Caco-2 (cell line): ENCODE data around the gene SSTR3. TPM values are rescaled to one million over a fixed set of nuclear protein-coding genes. Genes with fewer than 3 reads are reported as not detected.
A peak's percentile ranks its signal among the peaks of the same experiment; 100 is the strongest.

Source experiments
- BruUV-seq: library from RNA; stranded (reverse); fragments of 400-500 nt; replicated peaks from 2 replicates; lab custom pipeline; 2021; lab: Mats Ljungman, UMichigan
- CTCF ChIA-PET: fragments of 300-600 bp; sonication (Branson Sonifier 250); formaldehyde crosslinking; loops from one replicate; lab custom pipeline; 2022; ENCODE audit warnings: antibody characterized with exemption; lab: Charles Lee
- POLR2A ChIA-PET: fragments of 300-600 bp; sonication (Branson Sonifier 250); formaldehyde crosslinking; loops from one replicate; lab custom pipeline; 2022; ENCODE audit warnings: antibody characterized with exemption; lab: Charles Lee
- DNase-seq, 2 experiments: peaks; one replicate each; pipeline versions ENCODE4 v3.0.0 to v3.0.0-alpha.2; 2020 to 2022
- H3K27me3 ChIP-seq: replicated peaks from 2 replicates; pipeline ENCODE4 v1.6.0; 2011; ENCODE audit warnings: low read length; ENCODE audit not compliant: control insufficient read depth, insufficient read depth
- H3K36me3 ChIP-seq: 2 replicates; pipeline ENCODE4 v1.5.1; 2011; ENCODE audit warnings: low read length; ENCODE audit not compliant: control insufficient read depth, insufficient read depth
- H3K4me1 ChIP-seq: fragments of 250-450 bp; sonication (Bioruptor Pico); 2 replicates; pipeline ENCODE4 v1.5.1; 2020; ENCODE audit warnings: mild to moderate bottlenecking
- H3K4me3 ChIP-seq: 2 replicates; pipeline ENCODE4 v1.5.1; 2011; ENCODE audit warnings: low read depth, mild to moderate bottlenecking, control low read depth, low read length
- H3K9me3 ChIP-seq: fragments of 250-450 bp; sonication (Bioruptor Pico); 2 replicates; pipeline ENCODE4 v1.5.1; 2020; ENCODE audit warnings: mild to moderate bottlenecking, moderate library complexity
- H3K27ac Mint-ChIP-seq: one replicate; pipeline ENCODE4 v1.8.0; 2022; ENCODE audit warnings: mixed read lengths; ENCODE audit not compliant: unreplicated experiment
- H3K27me3 Mint-ChIP-seq: one replicate; pipeline ENCODE4 v1.8.0; 2022; ENCODE audit warnings: mixed read lengths; ENCODE audit not compliant: insufficient read depth, unreplicated experiment
- H3K36me3 Mint-ChIP-seq: one replicate; pipeline ENCODE4 v1.8.0; 2022; ENCODE audit warnings: mild to moderate bottlenecking, mixed read lengths; ENCODE audit not compliant: insufficient read depth, unreplicated experiment
- H3K4me1 Mint-ChIP-seq: one replicate; pipeline ENCODE4 v1.8.0; 2022; ENCODE audit warnings: low read depth, mixed read lengths; ENCODE audit not compliant: unreplicated experiment
- H3K4me3 Mint-ChIP-seq: one replicate; pipeline ENCODE4 v1.8.0; 2022; ENCODE audit warnings: mild to moderate bottlenecking, moderate library complexity, mixed read lengths; ENCODE audit not compliant: unreplicated experiment
- H3K9me3 Mint-ChIP-seq: one replicate; pipeline ENCODE4 v1.8.0; 2022; ENCODE audit warnings: mixed read lengths; ENCODE audit not compliant: unreplicated experiment
- intact Hi-C: fragments of 100-400 bp; cut with micrococcal nuclease; formaldehyde crosslinking; loops from one replicate; pipeline ENCODE4 v1.10.0; 2022; ENCODE audit not compliant: unreplicated experiment
- total RNA-seq: library from RNA; stranded (reverse); gene quantifications from 2 replicates; pipeline ENCODE4 v1.2.3, GENCODE V29; 2022
- TF ChIP-seq, protein P1 (sequence below), 2 experiments: fragments of 200-600 bp in 1 of 2; IDR thresholded peaks; 1 replicate in 1 of 2; 2 replicates in 1 of 2; pipeline versions ENCODE4 v1.5.1 to v1.8.0; 2011 to 2022; ENCODE audit warnings: antibody characterized with exemption in 1 of 2, control low read depth in 1 of 2, inconsistent platforms in 1 of 2, low read depth in 1 of 2, low read length in 1 of 2, mild to moderate bottlenecking in 1 of 2, moderate library complexity in 1 of 2; ENCODE audit not compliant: insufficient read depth in 1 of 2, severe bottlenecking in 1 of 2, unreplicated experiment in 1 of 2

SSTR3 gene
- total RNA-seq, 1 experiment from 2014 or later, result not detected

DNA sequence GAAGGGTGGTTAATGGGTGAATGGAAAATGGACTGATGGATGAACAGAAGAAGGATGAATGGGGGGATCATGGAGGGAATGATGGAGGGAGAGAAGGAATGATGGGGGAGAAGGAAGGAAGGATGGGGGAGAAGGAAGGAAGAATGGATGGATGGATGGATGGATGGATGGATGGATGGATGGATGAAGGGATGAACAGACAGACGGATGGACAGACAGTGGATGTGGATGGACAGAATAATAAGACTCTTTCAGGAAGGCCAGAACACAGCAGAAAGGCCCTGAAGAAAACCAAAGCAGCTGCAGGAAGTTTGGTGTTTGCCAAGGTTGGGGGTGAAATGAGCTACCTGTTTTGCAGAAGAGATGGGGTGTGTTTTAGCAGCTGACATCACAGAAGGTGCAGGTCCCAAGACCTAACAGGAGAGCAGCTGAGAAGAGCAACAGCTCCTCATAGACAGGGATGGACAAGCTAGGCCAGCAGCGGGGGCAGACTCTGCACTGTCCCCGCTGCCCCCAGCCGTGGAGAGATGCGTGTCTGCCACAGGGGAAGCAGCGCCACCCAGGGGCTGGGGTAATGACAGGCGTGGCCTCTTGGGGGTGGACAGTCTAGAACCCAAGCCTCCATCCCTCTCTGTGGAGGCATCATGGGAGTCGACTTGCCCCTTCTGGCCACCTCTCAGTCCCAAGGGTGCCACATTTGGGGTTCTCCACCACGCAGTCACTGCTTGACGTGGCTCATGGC, 42.2 kb downstream of the SSTR3 start:
- no peaks in the 10 kb centered on the region for H3K36me3 Mint-ChIP-seq
- Histone ChIP-seq H3K36me3 (no peaks in the 10 kb centered on the region), H3K4me3 (no peak overlapping the region), H3K27me3 (no peaks in the 10 kb centered on the region), H3K9me3 (no peaks in the 10 kb centered on the region), H3K4me1 (peaks cover 6% of the 10 kb centered on the region; the same call in 1 of the 2 replicates)
- CTCF ChIA-PET, result interaction anchor here (0.6 to 0.8 kb wide), 2 partner anchors 27 to 29 kb away, joined by 3 read pairs; no protein-coding TSS in a partner anchor
- peak in 1 of 2 experiments; percentile 19 for DNase-seq
- TF ChIP-seq, protein P1, sequence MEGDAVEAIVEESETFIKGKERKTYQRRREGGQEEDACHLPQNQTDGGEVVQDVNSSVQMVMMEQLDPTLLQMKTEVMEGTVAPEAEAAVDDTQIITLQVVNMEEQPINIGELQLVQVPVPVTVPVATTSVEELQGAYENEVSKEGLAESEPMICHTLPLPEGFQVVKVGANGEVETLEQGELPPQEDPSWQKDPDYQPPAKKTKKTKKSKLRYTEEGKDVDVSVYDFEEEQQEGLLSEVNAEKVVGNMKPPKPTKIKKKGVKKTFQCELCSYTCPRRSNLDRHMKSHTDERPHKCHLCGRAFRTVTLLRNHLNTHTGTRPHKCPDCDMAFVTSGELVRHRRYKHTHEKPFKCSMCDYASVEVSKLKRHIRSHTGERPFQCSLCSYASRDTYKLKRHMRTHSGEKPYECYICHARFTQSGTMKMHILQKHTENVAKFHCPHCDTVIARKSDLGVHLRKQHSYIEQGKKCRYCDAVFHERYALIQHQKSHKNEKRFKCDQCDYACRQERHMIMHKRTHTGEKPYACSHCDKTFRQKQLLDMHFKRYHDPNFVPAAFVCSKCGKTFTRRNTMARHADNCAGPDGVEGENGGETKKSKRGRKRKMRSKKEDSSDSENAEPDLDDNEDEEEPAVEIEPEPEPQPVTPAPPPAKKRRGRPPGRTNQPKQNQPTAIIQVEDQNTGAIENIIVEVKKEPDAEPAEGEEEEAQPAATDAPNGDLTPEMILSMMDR (IDR thresholded peaks at IDR 0.05; ENCODE audit: insufficient read depth in 1 of 2, low read depth in 1 of 2, low read length in 1 of 2, severe bottlenecking in 1 of 2, unreplicated experiment in 1 of 2), result no peak
- no peak overlapping the region for H3K4me3 Mint-ChIP-seq
- POLR2A ChIA-PET, result no interaction called here
- no peaks in the 10 kb centered on the region for H3K9me3 Mint-ChIP-seq
- no peaks in the 10 kb centered on the region for H3K4me1 Mint-ChIP-seq
- intact Hi-C loops, result no loop called here
- no peaks in the 10 kb centered on the region for H3K27me3 Mint-ChIP-seq
- H3K27ac Mint-ChIP-seq, result no peak overlapping the region
- no TSS peak for BruUV-seq

DNA sequence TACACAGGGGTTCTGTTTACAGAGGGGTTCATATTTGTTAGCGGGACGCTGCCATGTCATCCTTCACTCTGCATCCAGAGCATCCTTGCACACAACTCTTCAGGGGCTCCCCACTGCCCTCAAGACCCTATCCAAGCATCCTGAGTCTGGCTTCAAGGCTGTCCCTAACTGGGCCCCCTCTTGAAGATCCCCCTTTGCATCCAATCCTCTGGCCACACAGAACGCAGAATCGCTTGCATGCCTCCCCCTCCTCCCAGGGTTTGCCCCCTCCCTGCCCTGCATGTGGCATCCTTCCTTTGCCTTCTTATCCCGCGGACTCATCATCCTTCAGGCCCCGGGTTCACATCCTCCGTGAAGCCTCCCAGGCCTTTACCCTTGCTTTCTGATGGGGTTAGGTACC, 42.9 kb downstream of the SSTR3 start:
- H3K4me1 ChIP-seq, result peaks cover 6% of the 10 kb centered on the region; the same call in 1 of the 2 replicates
- peak in 1 of 2 experiments; percentile 17 for DNase-seq
- no peaks in the 10 kb centered on the region for H3K36me3 Mint-ChIP-seq
- no peak overlapping the region for H3K27ac Mint-ChIP-seq
- ChIA-PET CTCF (no interaction called here), POLR2A (no interaction called here)
- H3K9me3 ChIP-seq, result no peaks in the 10 kb centered on the region
- no peaks in the 10 kb centered on the region for H3K4me1 Mint-ChIP-seq
- H3K4me3 Mint-ChIP-seq, result no peak overlapping the region
- no peaks in the 10 kb centered on the region for H3K36me3 ChIP-seq
- no peaks in the 10 kb centered on the region for H3K9me3 Mint-ChIP-seq
- H3K4me3 ChIP-seq, result no peak overlapping the region
- intact Hi-C loops, result no loop called here
- H3K27me3 Mint-ChIP-seq, result no peaks in the 10 kb centered on the region
- TF ChIP-seq, protein P1 (IDR thresholded peaks at IDR 0.05; ENCODE audit: insufficient read depth in 1 of 2, low read depth in 1 of 2, low read length in 1 of 2, severe bottlenecking in 1 of 2, unreplicated experiment in 1 of 2), result no peak
- BruUV-seq, result no TSS peak
- H3K27me3 ChIP-seq, result no peaks in the 10 kb centered on the region

DNA sequence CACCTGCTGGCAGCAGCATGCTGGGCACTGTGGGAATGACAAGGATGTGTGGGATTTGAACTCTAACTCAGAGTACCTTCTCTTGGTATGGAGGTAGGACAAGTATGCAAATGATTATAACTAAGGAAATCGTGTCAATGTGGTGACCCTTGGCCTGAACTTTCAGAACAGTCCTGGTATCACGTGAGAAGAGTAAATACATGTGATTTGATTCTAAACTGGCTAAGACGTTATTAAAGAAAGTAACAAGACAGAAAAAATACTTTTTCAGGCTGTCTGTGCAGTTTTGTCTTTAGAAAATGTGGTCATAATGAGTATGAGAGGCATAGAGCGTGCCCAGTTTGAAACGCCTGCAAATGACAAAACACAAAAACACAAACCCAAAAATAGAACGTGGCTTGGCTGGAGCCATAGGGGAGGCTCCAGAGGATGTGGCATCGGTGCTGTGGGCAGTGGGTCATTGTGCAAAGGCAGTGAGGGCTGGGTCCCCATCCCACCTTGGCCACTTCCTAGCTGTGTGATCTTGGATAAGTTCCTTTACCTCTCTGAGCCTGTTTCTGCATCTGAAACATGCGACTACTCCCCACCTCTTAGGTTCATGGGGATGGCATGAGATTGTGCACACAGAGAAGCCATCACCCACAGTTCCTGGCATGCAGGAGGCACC, 44.2 kb downstream of the SSTR3 start:
- H3K27me3 ChIP-seq, result no peaks in the 10 kb centered on the region
- H3K36me3 ChIP-seq, result no peaks in the 10 kb centered on the region
- no peak overlapping the region for H3K4me3 ChIP-seq
- Mint-ChIP-seq H3K4me3 (no peak overlapping the region), H3K4me1 (no peaks in the 10 kb centered on the region), H3K27me3 (no peaks in the 10 kb centered on the region), H3K36me3 (no peaks in the 10 kb centered on the region), H3K27ac (no peak overlapping the region), H3K9me3 (no peaks in the 10 kb centered on the region)
- H3K4me1 ChIP-seq, result peaks cover 6% of the 10 kb centered on the region; the same call in 1 of the 2 replicates
- BruUV-seq, result no TSS peak
- H3K9me3 ChIP-seq, result no peaks in the 10 kb centered on the region
- intact Hi-C loops, result loop anchor here (2.0 kb wide), 1 partner anchor 93 kb away; no protein-coding TSS in a partner anchor
- peak in 1 of 2 experiments; percentile 14 for DNase-seq
- TF ChIP-seq, protein P1 (IDR thresholded peaks at IDR 0.05; ENCODE audit: insufficient read depth in 1 of 2, low read depth in 1 of 2, low read length in 1 of 2, severe bottlenecking in 1 of 2, unreplicated experiment in 1 of 2), result no peak
- POLR2A ChIA-PET, result no interaction called here
- CTCF ChIA-PET, result interaction anchor here (1.1 kb wide), 1 partner anchor 31 kb away, joined by 3 read pairs; no protein-coding TSS in a partner anchor
